Esophagus muscularis mucosa (tissue), 4 donors: ENCODE results near the gene MAGEF1. TPM values are rescaled to one million over a fixed set of nuclear protein-coding genes. Genes with fewer than 3 reads are reported as not detected.

ENCODE experiments used
- DNase-seq: peaks from one replicate; pipeline ENCODE4 v3.0.0-alpha.2; 2017; ENCODE audit errors: extremely low spot score
- H3K27ac ChIP-seq, 4 donors: fragments of 200-600 bp; sonication (generic); replicated peaks in 1 of 4; 1 replicate in 3 of 4; 2 replicates in 1 of 4; pipeline ENCODE4 v1.5.1; 2016 to 2019; ENCODE audit warnings: mild to moderate bottlenecking in 1 of 4
- H3K27me3 ChIP-seq, 4 donors: fragments of 200-600 bp; sonication (generic); one replicate each; pipeline versions ENCODE4 v1.5.1 to v1.6.0; 2016 to 2019
- H3K36me3 ChIP-seq, 4 donors: fragments of 200-600 bp; sonication (generic); one replicate each; pipeline ENCODE4 v1.5.1; 2016 to 2019
- H3K4me1 ChIP-seq, 4 donors: fragments of 200-600 bp; sonication (generic); one replicate each; pipeline ENCODE4 v1.5.1; 2016 to 2019
- H3K4me3 ChIP-seq, 4 donors: fragments of 200-600 bp; sonication (generic); 1 replicate in 2 of 4; 2 replicates in 2 of 4; pipeline ENCODE4 v1.5.1; 2016 to 2019; ENCODE audit warnings: mild to moderate bottlenecking in 4 of 4, moderate library complexity in 1 of 4
- H3K9me3 ChIP-seq, 4 donors: fragments of 200-600 bp; sonication (generic); 1 replicate in 3 of 4; 2 replicates in 1 of 4; pipeline ENCODE4 v1.5.1; 2016 to 2019
- CTCF ChIP-seq, 3 experiments: fragments of 200-600 bp in 2 of 3; fragments of 450-650 bp in 1 of 3; sonication (generic) in 2 of 3; IDR thresholded peaks; one replicate each; pipeline ENCODE4 v1.5.1; 2017 to 2019; ENCODE audit warnings: antibody characterized with exemption in 3 of 3, mild to moderate bottlenecking in 2 of 3, moderate library complexity in 1 of 3
- EP300 ChIP-seq: sonication (generic); formaldehyde crosslinking; IDR thresholded peaks from one replicate; pipeline ENCODE4 v1.6.1; 2017; ENCODE audit warnings: antibody characterized with exemption
- POLR2A ChIP-seq: fragments of 450-650 bp; IDR thresholded peaks from one replicate; pipeline ENCODE4 v1.6.1; 2017; ENCODE audit warnings: antibody characterized with exemption, moderate library complexity, mild to moderate bottlenecking, low read depth
- POLR2AphosphoS5 ChIP-seq, 2 donors: sonication (generic); formaldehyde crosslinking; IDR thresholded peaks; one replicate each; pipeline ENCODE4 v1.6.1; 2017; ENCODE audit warnings: antibody characterized with exemption in 2 of 2
- WGBS: methylation state at CpG from one replicate; pipeline ENCODE4 v1.1.5; 2018; 5-methylcytosine and 5-hydroxymethylcytosine counted together
- intact Hi-C: fragments of 100-400 bp; cut with DNase I; formaldehyde crosslinking; loops from one replicate; pipeline ENCODE4 v1.15.1; 2023
- total RNA-seq, 4 donors: library from RNA; depleted of rRNA; stranded (reverse); fragments of >200 nt; gene quantifications; one replicate each; pipeline versions ENCODE4 v1.1.0 to v1.2.1, GENCODE V29; 2016

Gene MAGEF1
- total RNA-seq, 4 donors from 2014 or later = 23.5 to 50.9 (median 34.1) TPM

- H3K4me1 ChIP-seq = peaks cover 0 to 7% (median 0%) of the 10 kb centered on the region in 4 donors
- H3K27me3 ChIP-seq = no peaks in the 10 kb centered on the region
- intact Hi-C loops = no loop called here
- H3K27ac ChIP-seq = no peak overlapping the region
- TF ChIP-seq CTCF (IDR thresholded peaks at IDR 0.05) (no peak), EP300 (no peak), POLR2A (no peak), POLR2AphosphoS5 (IDR thresholded peaks at IDR 0.05) (no peak)
- H3K4me3 ChIP-seq = no peak overlapping the region
- 86% methylated on average over 9 of the region's 9 CpGs for WGBS
- H3K36me3 ChIP-seq = no peaks in the 10 kb centered on the region
- H3K9me3 ChIP-seq = no peaks in the 10 kb centered on the region
- DNase-seq = no peak
Measured at GRCh38 chr3:184666442-184666841, 45.4 kb downstream of the MAGEF1 start.

- Histone ChIP-seq H3K9me3 (no peaks in the 10 kb centered on the region), H3K36me3 (no peaks in the 10 kb centered on the region), H3K27ac (no peak overlapping the region), H3K4me3 (no peak overlapping the region), H3K27me3 (no peaks in the 10 kb centered on the region), H3K4me1 (peaks cover 0 to 7% (median 0%) of the 10 kb centered on the region in 4 donors)
- 90% methylated on average over 10 of the region's 10 CpGs for WGBS
- intact Hi-C loops = no loop called here
- no peak for DNase-seq
- no peak for TF ChIP-seq EP300
- no peak for TF ChIP-seq POLR2AphosphoS5 (IDR thresholded peaks at IDR 0.05)
- TF ChIP-seq CTCF (IDR thresholded peaks at IDR 0.05) = no peak
- TF ChIP-seq POLR2A = no peak
Measured at GRCh38 chr3:184665101-184665500, 46.8 kb downstream of the MAGEF1 start.

- Histone ChIP-seq H3K27ac (no peak overlapping the region), H3K36me3 (no peaks in the 10 kb centered on the region), H3K27me3 (no peaks in the 10 kb centered on the region), H3K4me3 (no peak overlapping the region), H3K4me1 (peaks cover 0 to 7% (median 0%) of the 10 kb centered on the region in 4 donors), H3K9me3 (no peaks in the 10 kb centered on the region)
- DNase-seq = no peak
- 86% methylated on average over 10 of the region's 12 CpGs for WGBS
- intact Hi-C loops = no loop called here
- TF ChIP-seq CTCF (IDR thresholded peaks at IDR 0.05) (no peak), EP300 (no peak), POLR2A (no peak), POLR2AphosphoS5 (IDR thresholded peaks at IDR 0.05) (no peak)
Measured at GRCh38 chr3:184663756-184664155, 48.1 kb downstream of the MAGEF1 start.

- H3K27me3 ChIP-seq = no peaks in the 10 kb centered on the region
- TF ChIP-seq POLR2A = no peak
- TF ChIP-seq EP300 = no peak
- no peak for TF ChIP-seq POLR2AphosphoS5 (IDR thresholded peaks at IDR 0.05)
- no peak for TF ChIP-seq CTCF (IDR thresholded peaks at IDR 0.05)
- H3K27ac ChIP-seq = no peak overlapping the region
- H3K4me3 ChIP-seq = no peak overlapping the region
- peaks cover 0 to 7% (median 0%) of the 10 kb centered on the region in 4 donors for H3K4me1 ChIP-seq
- intact Hi-C loops = no loop called here
- no peaks in the 10 kb centered on the region for H3K9me3 ChIP-seq
- no peaks in the 10 kb centered on the region for H3K36me3 ChIP-seq
- DNase-seq = no peak
- 91% methylated on average over 6 of the region's 6 CpGs for WGBS
Measured at GRCh38 chr3:184663356-184663755, 48.5 kb downstream of the MAGEF1 start.

- no peaks in the 10 kb centered on the region for H3K9me3 ChIP-seq
- no peak overlapping the region for H3K27ac ChIP-seq
- H3K36me3 ChIP-seq = no peaks in the 10 kb centered on the region
- H3K27me3 ChIP-seq = no peaks in the 10 kb centered on the region
- intact Hi-C loops = no loop called here
- DNase-seq = no peak
- TF ChIP-seq CTCF (IDR thresholded peaks at IDR 0.05) (no peak), POLR2AphosphoS5 (IDR thresholded peaks at IDR 0.05) (no peak), POLR2A (no peak), EP300 (no peak)
- H3K4me3 ChIP-seq = no peak overlapping the region
- 27% methylated on average over 5 of the region's 5 CpGs for WGBS
- peaks cover 0 to 7% (median 0%) of the 10 kb centered on the region in 4 donors for H3K4me1 ChIP-seq
Measured at GRCh38 chr3:184662187-184662586, 49.7 kb downstream of the MAGEF1 start.
